HG03066 (cell line): ENCODE measurements around the gene COL25A1.
"Not testable (repeated sequence)": the region's sequence is repeated elsewhere in the genome, so short reads cannot be mapped to it uniquely, and the experiment has no call there.

Experiments used
- ATAC-seq: cut with Tn5 transposase; IDR thresholded peaks from one replicate; pipeline ENCODE4 v1.9.1; 2021; ENCODE audit warnings: low read depth; ENCODE audit not compliant: unreplicated experiment

Gene COL25A1

DNA sequence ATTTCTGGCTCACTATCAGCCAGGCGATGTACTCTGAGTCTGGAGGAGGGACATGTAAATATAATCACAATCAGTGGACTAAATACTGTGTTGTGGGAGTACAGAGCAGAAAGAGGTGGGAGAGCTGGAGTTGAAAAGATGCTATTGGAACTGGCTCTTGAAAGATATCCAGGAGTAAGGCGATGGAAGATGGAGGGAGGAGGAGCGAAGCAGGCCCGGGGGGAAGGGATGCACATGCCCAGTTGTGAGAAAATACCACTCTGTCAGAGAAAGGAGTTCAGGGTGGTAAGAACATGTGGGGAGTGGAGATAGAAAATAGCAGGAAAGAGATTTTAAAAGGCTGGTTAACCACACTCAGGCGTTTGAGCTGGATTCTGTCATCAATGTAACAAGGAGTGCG, 322.7 kb downstream of the COL25A1 start:
- ATAC-seq = no peak

DNA sequence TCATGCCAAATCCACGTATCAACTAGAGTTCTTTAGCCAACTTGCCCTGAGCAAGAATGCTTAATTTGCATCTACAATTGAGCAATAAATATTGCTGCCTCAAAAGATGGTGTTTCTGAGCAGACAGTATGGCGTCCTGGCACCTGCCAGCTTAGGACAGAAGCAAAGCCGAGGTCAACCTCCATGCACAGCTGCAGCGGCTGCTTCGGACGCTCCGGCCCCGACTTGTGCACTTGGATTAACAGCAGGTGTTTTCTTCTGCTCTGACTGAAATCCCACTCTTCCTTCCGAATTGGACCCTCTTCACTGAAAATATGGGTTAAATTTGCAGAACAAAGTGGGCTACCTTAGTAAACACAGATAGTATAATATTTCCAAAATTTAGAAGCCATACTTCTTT, 324.4 kb downstream of the COL25A1 start:
- no peak for ATAC-seq

- no peak for ATAC-seq
Measured at GRCh38 chr4:108972613-108973283, 329.7 kb downstream of the COL25A1 start.

- no peak for ATAC-seq
Measured at GRCh38 chr4:108971473-108971872, 331.0 kb downstream of the COL25A1 start.

GRCh38 chr4:108965472-108966076, 336.9 kb downstream of the COL25A1 start:
- no peak for ATAC-seq

GRCh38 chr4:108965016-108965415, 337.4 kb downstream of the COL25A1 start:
- no peak for ATAC-seq

DNA sequence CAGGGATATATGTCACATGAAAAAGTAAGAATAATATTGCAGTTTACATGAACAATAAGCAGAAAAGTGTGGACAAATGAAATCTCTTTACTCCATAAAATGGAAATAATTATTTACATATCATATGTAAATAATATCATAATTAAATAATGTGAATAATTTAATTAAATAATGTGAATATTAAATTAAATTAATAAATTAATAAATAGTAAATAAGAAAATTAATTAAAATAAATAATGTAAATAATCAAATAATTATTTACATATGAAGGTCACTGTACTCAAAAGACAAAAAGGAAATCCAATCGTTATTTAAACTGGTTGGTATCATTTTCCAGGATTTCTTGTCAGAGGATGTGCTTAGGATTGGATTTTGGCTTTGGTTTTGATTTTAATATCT, 338.5 kb downstream of the COL25A1 start:
- no peak for ATAC-seq

DNA sequence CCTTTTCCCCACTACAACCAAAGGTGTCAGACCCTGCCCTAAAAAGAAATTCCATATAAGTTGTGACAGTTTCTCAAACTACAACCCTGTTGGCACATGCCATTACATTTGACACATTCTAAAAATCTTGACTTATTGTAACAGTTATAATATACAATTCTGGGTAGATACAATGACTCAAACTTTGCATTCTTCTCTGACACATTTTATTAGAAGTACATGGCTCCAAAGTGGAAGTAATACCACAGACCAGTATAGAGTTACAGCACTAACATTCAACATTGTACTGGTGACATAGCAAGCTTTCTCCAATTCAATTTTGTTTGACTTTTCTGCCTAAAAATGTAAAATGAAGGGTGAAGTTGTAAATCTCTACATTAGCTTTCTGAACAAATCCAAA, 343.0 kb downstream of the COL25A1 start:
- no peak for ATAC-seq

- no peak for ATAC-seq
Measured at GRCh38 chr4:108954880-108955279, 347.6 kb downstream of the COL25A1 start.

DNA sequence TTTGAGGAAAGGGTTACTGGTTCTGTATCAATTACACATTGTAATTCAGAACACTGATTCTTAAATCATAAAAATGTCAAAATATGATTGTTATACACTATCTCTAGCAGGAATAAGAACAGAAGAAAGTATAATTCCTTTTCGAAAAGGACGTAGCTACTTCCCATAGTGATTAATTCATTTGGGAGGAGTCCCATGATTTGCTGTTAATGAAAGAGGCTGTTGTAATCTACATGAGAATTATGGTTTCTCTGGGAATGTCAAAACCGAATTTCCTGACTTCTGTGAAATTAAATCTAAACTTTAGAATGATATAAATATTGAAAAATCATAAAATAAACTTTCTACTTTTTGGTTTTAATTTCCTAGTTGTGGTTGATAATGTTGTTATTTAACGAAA, 348.5 kb downstream of the COL25A1 start:
- no peak for ATAC-seq

DNA sequence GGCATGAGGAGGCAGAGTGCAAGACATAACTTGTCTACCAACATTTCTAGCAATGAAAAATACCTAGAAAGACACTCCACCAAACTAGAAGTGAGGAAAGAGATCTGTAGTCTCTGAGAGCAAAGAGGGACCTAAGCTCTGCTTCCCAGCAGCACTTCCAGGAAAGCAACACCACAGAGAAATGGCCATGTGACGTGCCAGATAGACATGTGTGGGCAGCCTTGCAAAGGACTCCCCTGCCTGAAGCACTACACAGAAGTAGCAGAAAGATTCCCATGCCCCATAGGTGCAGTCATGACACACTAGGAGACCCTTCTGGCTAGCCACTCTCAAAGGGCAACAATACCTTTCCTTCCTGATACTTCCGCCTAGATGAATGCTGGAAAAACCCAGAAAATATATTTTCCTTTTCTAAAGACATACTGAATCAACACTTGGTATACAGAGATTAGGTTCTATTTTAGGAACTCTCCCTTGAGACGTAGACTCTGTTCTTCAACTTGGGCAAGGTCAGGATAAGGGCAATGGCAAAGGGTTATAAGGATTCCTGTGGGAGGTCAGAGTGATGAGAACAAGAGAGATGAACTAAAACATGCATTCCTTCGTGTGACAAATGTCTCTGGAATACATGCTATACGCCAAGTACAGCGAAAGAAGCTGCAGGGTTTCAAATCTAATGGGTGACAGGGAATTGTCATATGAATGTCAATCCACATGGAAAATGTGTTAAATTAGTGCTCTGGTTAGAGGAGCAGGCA, 352.1 kb downstream of the COL25A1 start:
- ATAC-seq = no peak

DNA sequence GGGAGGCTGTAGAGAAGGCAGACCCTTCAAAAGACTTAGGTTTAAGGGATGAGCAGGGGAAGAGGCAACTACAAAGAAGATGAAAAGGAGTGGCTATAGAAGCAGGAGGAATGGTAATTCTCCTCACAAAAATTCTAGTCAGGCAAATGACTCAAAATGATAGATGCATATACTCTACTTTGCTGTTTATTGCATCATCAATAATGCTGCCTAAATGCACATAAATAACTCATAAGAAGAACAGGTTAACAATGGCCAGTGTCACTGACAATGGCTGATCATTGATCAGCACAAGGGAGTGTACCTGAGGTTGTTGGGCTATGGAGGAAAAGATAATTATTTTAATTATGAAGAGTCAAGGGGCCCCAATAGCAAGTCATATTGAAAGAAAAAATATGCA, 354.9 kb downstream of the COL25A1 start:
- no peak for ATAC-seq

DNA sequence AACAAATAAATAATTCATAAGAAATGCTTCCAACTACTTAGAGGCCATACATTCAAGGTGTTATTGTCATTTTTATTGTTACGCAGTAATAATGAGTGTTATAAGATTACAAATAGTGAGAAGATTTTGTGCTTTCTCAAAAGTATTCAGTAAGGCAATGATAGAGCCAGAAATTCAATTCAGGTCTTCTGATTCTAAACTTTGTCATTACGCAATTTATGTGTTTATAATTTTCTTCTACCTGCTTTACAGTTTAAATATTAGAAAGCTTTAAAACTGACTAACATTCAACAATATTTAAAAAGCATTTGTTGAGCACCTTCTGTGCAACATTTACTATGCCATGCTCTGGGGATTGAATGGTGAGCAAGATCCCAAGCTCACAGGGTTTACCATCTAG, 356.2 kb downstream of the COL25A1 start:
- ATAC-seq = no peak

GRCh38 chr4:108943976-108944591, 358.4 kb downstream of the COL25A1 start:
- ATAC-seq = no peak

GRCh38 chr4:108943371-108943770, 359.1 kb downstream of the COL25A1 start:
- no peak for ATAC-seq

DNA sequence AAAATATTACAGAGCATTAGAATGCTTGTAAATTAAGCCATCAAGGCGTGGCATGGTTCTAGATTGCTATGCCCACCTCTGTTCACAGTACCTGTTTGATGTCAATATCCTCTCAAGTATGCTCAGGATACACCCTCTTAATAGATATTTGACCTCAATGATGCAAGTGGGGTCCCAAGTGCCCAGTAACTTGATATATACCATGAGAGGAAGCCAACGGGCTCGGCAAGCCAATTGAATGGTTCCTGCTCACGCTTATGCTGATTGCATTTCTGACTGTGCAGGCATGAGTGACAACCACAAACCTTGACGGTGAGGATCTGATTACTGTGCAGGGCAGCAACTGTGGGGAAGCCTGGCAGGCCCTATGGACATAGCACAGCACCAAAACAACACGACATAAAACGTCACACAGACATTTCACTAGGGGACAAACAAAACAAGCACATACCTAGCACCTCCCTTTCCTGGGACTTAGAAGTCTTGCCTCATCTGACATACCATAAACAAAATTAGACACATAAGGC, 360.5 kb downstream of the COL25A1 start:
- no peak for ATAC-seq

DNA sequence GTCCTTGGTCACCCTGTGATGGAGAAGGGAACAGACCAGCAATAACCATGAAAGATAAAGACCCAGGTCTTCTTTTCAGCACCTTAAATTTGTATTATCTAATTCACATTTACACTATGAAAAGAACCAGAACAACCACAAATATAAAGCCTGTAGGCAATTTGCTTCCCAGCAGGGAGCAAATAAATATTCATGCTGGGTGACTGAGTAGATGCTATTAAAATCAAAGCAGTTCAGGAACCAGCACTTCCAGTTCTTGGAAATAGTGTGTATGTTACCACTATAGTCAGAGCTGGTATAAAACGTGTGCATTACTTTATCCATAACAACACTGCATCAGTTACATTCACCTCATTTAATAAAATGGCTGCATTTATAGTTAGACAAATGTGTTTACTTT, 361.8 kb downstream of the COL25A1 start:
- no peak for ATAC-seq

DNA sequence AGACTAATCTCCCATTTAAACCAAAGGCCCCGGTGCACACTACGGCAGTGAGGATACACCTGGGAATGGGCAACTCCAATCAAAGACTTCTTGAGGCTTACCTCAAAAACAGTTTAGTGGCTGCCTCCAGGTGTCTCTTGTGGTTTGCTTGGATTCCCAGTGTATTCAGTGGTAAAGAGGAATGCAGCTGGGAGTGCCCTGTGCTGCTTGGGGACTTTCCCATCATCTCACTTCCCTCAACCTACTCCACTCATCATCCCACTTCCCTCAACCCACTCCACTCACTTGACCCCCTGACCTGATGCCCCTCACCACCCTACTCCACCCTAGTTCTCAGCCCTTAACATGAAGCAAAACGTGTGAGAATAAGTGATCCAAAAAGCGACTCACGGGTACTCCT, 362.3 kb downstream of the COL25A1 start:
- no peak for ATAC-seq

GRCh38 chr4:108937066-108937465, 365.4 kb downstream of the COL25A1 start:
- no peak for ATAC-seq

DNA sequence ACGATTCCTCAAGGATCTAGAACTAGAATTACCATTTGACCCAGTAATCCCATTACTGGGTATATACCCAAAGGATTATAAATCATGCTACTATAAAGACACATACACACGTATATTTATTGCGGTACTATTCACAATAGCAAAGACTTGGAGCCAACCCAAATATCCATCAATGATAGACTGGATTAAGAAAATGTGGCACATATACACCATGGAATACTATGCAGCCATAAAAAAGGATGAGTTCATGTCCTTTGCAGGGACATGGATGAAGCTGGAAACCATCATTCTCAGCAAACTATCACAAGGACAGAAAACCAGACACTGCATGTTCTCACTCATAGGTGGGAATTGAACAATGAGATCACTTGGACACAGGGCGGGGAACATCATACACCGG, 368.5 kb downstream of the COL25A1 start:
- not testable (repeated sequence) for ATAC-seq

- no peak for ATAC-seq
Measured at GRCh38 chr4:108933046-108933445, 369.4 kb downstream of the COL25A1 start.
